Fibroblast of skin of scalp (primary cell): ENCODE data around the gene LATS2. TPM values are rescaled to one million over a fixed set of nuclear protein-coding genes. Genes with fewer than 3 reads are reported as not detected.

Experiments
- DNase-seq: peaks from one replicate; pipeline ENCODE4 v3.0.0-alpha.2; 2013
- polyA plus RNA-seq, 2 experiments: library from polyadenylated mRNA; unstranded; fragments of 120-200 nt; gene quantifications; one replicate each; pipeline ENCODE4 v1.2.1, GENCODE V29; 2013; ENCODE audit not compliant: insufficient read length in 2 of 2

LATS2 gene
- polyA plus RNA-seq (2013, experiment 1 of 2; ENCODE audit: insufficient read length), result 37.9 TPM
- 39.6 TPM for polyA plus RNA-seq (2013, experiment 2 of 2; ENCODE audit: insufficient read length)

DNA sequence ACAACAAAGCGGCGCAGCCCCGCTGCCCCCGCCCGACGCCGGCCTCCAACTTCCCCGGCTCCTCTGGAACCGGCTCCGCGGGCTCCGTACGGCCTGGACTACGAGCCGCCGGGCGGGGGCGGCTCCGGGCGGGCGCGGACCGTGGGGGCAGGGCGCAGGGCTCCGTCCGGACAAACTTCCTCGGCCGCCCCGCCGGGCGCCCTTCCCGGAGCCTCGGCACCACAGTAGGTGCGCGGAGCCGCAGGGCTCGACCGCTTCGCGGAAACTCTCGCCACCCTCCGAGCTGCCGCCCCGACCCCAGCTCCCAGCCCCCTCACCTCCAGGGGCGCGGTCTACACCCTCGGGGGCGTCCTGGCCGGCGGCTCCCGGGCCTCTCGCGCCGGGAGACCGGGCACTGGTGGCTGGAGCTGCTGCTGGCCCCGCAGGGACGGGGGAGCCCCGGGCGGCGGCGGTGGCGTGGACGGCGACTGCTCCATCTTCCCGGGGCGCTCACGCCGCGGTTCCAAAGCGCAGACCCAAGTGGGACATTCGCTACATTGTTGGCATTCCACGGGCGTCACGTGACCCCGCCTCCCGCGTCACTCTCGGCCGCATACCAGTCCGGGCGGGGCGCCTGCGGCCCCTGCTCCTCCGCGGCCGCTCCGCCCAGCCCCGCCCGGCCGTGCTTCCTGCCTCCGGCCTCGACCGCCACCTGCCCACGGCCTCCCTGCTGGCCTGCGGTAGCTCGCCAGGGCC lies at the start of gene LATS2:
Gene LATS2 (minus strand): TSS at position 558 of the 735 bp plus-strand sequence. CDS start 15,560 bp downstream, outside the sequence.
- peak; percentile 96 for DNase-seq

GRCh38 chr13:21109168-21109567 lies 47.8 kb upstream of the LATS2 start:
- no peak for DNase-seq

- peak; percentile 74 for DNase-seq
These were observed 44.7 kb upstream of the LATS2 start for GRCh38 chr13:21106089-21106488.

DNA sequence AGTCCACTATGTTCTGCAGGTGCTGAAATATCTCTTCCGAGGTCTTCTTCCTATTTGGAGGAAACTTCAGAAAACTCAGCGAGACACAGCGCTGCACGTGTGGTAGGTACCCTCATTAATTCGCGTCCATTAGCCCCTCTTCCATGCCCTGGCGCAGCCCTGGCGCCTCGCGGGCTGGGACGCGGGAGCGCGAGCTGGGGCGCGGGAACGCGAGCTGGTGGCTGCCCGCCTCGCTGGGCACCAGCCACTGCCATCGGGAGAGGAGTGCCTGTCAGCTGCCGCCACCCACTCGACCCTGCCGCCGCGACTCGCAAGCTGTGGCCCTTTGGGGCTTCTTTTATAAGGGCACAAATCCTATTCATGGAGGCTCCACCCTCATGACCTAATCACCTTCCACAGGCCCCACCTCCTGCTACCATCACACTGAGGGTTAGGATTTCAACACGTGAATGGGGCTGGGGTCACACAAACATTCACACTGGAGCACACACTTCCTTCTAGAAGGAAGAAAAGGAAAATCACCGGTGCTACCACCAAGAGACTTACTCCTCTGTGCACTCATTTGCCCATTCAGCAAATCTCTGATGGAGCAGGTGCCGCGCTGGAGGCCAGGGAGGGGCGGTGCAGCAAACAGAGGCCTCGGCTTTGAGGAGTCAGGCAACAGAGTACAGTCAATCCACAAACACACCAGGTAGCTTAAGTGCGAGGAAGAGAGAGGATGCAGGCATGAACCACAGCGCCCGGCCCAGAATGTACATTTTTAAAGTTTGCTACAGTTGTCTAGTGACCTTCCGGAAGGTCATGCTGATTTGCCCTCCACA lies 43.0 kb upstream of the LATS2 start:
- DNase-seq, result no peak

DNA sequence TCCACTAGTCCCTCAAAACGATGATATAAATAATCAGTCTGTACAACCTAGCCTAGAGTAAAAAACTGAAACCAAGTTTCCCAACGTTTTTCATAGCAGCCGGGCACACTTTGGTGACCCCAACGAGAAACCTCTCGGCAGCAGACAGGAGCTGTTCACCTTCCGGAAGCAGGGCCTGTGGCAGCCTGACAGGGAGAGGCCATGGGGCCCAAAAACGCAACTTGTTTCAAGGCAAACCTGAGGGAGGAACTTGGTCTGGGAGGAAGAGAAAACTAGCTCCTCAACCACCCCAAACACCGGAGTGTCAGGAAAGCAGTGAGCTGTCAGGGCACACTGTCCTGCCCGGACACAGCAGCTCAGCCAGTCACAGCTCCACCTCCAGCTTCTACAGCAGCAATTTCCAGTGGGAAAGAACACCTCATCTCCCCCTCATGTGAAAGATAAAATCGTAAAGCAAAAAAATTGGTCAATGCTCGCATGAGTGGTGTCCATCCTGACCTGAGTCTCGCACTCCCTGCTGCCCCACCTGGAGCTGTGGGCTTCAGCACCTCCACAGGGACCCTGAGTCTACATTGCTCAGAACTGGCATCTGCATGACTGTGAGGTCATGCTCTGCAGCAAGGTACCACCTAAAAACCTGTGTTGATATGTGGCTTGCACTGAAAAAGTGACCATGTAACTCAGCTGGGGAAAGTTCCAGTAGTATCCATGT lies 40.6 kb upstream of the LATS2 start:
- DNase-seq, result no peak

GRCh38 chr13:21100994-21101757 lies 39.8 kb upstream of the LATS2 start:
- DNase-seq, result no peak

DNA sequence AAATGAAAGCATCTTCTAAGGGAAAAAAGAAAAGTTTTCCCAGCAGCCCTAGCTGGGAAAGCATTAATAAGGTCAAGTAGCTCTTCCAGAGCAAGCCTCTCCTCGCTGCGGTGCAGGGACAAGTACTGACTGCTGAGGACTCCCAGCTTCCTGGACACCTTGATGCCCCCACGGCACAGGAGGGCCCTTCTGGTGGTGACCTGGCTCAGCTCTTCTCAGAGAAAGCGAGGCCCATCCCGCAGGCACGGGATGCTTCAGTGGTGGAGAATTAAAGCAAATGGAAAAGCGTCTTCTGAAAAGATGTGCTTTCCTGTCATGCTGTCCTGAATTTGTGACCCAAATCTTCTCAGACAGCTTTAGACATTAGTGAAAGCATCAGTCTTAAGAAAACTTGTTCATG lies 38.8 kb upstream of the LATS2 start:
- no peak for DNase-seq

DNA sequence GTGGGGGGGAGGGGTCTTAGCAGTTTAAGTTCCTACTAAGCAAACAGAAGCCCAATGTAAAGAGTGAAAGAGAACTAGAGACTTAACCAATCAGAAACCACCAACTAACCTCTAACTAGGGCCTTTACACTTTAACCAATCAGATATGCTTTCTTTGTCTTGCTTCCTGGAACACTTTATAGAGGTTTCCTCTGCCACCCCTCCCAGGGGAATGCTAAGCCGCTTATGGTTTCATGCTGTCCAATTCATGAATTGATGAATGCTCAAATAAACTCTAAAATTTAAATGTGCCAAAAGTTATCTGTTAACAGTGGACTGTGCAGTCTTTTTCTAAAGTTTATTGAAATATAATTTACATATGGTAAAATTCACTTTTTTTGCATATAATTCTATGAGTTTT lies 33.9 kb upstream of the LATS2 start:
- DNase-seq, result no peak

GRCh38 chr13:21089830-21090229 lies 28.4 kb upstream of the LATS2 start:
- no peak for DNase-seq

DNA sequence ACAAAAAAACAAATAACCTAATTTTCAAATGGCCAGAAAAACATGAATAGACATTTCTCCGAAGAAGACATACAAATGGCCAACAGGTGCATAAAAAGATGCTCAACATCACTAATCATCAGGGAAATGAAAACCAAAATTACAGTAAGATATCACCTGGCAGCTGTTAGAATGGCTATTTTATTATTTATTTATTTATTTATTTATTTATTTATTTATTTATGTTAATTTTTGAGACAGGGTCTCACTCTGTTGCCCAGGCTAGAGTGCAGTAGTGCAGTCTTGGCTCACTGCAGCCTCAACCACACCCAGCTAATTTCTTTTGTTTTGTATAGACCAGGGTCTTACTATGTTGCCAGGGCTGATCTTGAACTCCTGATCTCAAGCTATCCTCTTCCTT lies 27.1 kb upstream of the LATS2 start:
- DNase-seq, result no peak

- no peak for DNase-seq
These were observed 25.5 kb upstream of the LATS2 start for GRCh38 chr13:21086929-21087328.

- DNase-seq, result no peak
These were observed 20.5 kb upstream of the LATS2 start for GRCh38 chr13:21081926-21082325.

DNA sequence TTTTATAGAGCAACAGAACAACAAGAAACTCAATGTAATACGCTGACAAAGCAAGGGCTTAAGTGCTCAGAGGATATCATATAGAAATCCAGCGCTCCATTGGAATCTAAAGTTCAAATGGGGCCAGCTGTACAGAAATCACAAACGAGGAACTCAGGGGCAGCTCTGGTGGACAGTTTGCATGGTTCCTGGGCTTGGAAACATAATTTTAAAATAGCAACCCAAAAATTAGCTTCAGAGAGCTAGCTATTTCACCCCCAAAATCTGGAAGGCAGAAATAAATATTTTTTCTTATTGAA lies 19.2 kb upstream of the LATS2 start:
- DNase-seq, result no peak

- peak; percentile 92 for DNase-seq
These were observed 18.6 kb upstream of the LATS2 start for GRCh38 chr13:21079761-21080592.

DNA sequence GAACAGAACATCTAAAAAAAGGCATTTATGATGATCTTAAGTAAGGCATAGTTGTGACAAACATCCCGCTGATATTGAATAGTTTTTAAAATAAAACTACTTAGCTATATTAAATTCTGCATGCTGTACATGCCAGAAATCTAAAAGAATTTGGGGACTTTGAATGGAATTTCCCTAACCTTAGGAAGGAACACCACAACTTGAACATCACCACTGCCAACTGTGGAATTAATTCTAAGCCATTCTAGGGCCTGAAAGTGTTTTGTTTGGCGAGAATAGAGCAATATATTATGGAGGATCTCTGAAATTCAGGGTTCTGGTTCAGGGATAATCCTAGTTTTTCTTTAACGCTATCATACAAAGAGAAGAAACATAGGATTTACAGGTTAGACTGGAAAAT lies 17.8 kb upstream of the LATS2 start:
- DNase-seq, result peak; percentile 89

GRCh38 chr13:21078501-21078900 lies 17.1 kb upstream of the LATS2 start:
- DNase-seq, result peak; percentile 76

GRCh38 chr13:21077788-21078353 lies 16.5 kb upstream of the LATS2 start:
- DNase-seq, result no peak

GRCh38 chr13:21077076-21077787 lies 15.8 kb upstream of the LATS2 start:
- DNase-seq, result no peak

DNA sequence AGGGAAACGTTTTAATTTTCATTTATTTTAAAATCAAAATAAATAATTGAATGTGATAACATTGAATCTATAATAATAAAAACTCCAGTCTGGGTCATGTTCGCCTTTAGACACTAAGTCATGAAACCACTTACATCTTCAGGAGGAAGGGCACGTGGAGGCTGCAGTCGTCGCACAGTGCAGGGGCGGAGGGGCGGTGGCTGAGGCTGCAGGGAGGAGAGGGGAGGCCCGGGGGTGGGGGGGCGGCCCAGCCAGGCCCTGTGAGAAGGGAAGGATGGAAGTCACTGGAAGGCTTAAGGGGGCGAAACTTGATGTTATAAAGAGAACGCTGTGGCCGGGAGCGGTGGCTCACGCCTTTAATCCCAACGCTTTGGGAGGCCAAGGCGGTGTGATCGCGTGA lies 14.9 kb upstream of the LATS2 start:
- no peak for DNase-seq
